ENCODE data around the gene SMARCC2.

GRCh38 chr12:56161690-56162351 lies 27.5 kb downstream of the SMARCC2 start:
- TF ChIP-seq CTCF (IDR thresholded peaks at IDR 0.05) = no peak
- TF ChIP-seq POLR2A (IDR thresholded peaks at IDR 0.05) = no peak

Data from tibial nerve (tissue), 3 donors.